ENCODE measurements around the gene MARCO.

DNA sequence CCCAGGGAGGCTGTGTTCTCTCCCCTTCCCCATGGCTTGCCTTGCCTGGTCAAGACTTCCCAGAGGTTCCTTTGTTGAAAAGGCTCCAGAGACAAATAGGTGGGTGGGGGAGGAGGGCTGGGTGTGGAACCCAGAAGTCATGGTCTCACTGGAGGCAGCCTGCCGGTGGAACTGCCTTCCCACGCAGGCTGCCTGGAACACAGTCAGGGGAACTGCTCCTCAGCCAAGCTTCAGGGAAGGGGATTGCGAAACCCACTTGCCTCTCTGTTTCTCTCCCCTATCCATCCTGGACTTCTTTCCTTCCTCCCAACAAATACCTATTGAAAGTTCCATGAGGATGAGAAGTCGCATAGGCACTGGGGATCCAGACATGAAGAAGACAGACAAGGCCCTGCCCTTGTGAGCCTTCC lies 31.6 kb downstream of the MARCO start:
- TF ChIP-seq, protein P1, sequence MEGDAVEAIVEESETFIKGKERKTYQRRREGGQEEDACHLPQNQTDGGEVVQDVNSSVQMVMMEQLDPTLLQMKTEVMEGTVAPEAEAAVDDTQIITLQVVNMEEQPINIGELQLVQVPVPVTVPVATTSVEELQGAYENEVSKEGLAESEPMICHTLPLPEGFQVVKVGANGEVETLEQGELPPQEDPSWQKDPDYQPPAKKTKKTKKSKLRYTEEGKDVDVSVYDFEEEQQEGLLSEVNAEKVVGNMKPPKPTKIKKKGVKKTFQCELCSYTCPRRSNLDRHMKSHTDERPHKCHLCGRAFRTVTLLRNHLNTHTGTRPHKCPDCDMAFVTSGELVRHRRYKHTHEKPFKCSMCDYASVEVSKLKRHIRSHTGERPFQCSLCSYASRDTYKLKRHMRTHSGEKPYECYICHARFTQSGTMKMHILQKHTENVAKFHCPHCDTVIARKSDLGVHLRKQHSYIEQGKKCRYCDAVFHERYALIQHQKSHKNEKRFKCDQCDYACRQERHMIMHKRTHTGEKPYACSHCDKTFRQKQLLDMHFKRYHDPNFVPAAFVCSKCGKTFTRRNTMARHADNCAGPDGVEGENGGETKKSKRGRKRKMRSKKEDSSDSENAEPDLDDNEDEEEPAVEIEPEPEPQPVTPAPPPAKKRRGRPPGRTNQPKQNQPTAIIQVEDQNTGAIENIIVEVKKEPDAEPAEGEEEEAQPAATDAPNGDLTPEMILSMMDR (conservative IDR thresholded peaks at IDR 0.05): no peak
- TF ChIP-seq EZH2 (IDR thresholded peaks at IDR 0.05; ENCODE audit: low read depth): no peak

Data from PC-9 (cell line).